ENCODE data around the gene ZDHHC6.
"Not testable (repeated sequence)": the region's sequence is repeated elsewhere in the genome, so short reads cannot be mapped to it uniquely, and the experiment has no call there.

ZDHHC6 gene

GRCh38 chr10:112442063-112442462, 4.7 kb downstream of the ZDHHC6 start:
- no peak for DNase-seq

- no peak for DNase-seq
Observed at GRCh38 chr10:112441520-112441919, 5.2 kb downstream of the ZDHHC6 start.

DNA sequence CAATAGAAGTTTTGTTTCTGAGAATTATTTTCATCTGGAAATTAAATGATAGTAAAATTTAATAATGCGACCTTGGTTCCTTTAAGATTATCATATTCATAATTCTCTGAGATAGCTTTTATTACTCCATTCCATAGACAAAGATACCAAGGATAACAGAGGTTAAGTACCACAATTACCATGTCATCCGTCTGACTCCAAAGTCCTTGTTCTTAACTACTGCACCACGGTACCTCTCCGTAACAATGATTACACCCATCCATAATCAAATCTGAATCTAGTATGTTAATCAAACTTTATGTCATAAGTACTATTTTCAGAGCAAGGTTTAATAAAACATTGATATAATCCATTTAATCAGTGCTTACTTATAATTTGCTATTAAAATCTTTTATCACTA, 8.4 kb downstream of the ZDHHC6 start:
- DNase-seq = no peak

DNA sequence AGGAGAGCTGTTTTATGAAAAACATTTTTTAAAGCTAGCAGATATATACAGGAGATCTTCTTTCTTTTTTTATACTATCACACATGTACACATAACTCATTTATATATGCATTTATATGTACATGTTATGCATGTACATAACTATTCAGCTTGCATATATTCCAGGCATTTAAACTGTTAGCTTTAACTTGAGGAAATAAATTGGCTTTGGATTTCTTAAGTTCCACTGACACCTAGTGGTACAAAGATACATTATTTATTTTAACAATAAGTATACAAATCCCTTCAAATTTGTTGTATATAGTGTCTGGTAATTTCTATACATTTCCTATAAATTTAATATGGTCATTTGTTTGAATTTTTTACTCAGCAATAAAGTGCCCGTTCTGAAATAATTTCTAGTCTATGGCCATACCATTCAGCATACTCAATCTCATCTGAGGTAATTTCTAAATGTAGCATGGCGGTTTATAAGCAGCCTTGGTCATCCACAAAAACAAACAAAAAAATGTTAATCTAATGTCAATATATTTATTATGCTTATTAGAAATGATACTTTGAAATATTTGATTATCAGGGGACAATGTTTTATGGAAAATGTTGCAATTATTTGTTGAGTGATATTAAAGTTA, 11.6 kb downstream of the ZDHHC6 start:
- no peak for DNase-seq

GRCh38 chr10:112433136-112433535, 13.6 kb downstream of the ZDHHC6 start:
- no peak for DNase-seq

DNA sequence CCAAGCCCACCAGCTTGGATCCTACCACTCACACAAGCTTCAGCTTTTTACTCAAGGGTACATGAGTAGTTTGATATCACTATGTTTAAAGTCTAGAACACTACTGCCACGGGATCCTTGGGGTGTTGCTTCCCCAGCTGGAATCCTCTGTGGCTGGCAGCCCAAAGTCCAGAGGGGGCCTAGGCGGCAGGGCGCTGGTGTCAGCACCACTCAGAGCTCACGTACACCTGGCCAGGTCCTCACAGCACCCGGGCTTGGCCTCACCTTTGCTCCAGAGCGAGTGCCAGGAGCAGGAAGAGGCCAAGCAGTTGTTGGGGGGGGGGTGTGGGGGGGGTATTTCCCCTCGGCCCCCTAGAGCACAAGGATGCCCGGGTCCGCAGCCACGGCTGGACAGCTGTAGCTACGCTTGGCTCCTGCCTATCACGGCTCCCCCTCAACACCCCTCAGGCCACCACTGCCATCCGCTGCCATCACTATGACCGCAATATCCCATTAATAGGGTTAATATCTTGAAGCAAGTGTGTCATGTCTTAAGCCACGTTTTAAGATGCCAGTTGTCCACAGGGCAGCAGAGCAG, 17.0 kb downstream of the ZDHHC6 start:
- DNase-seq = no peak

DNA sequence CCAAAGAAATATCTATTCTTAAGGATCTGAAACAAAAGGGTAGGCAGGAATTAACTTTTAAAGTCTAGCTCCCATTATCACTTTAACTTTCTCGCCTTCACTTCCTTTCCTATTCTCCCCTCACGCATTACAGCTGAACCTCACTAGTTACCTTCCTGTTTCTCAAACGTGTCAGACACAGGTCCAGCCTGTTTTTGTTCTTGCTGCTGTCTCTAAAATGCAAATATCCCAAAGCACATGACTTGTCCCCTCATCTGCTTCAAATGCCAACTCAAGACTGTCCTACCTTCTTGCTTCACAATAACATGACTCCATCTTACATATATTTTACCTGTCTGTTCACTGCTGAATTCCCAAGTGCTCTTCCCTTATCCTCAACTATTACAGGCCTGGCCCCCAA, 17.6 kb downstream of the ZDHHC6 start:
- no peak for DNase-seq

DNA sequence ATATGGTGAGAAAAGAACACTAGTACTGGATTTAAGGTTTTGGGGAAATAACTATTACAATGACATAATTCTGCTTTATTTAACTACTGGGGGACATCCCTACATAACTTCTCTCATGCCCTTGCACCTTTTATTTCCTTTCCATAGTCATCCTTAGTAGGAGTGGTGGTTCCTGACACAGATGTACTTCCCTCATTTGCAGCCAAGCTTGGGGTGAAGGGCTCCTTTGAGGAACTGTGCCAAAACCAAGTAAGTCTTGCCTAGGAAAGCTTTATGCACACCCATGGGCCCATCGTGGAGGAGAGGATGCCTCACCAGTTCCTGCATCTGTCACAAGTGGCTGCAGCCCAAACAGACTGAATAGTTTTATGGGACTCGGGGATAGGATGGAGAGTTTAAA, 20.6 kb downstream of the ZDHHC6 start:
- no peak for DNase-seq

DNA sequence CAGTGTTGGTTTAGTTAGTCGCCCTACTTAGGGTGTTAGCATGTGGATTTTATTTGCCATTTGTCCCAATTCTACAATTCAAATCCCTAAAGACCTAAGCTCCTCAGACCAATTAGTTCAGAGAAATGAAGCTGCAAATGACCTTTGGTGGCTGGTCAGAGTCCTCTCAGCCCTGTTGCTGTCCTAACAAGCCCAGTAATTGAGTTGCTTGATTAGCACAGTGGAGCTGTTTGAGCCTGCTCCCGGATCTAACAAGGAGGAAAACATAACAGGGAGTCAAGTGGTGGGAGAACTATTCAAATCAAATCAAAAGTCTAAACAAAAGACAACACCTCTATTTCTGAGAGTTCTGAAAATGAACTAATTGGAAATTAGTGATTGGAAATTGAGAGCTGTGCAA, 22.1 kb downstream of the ZDHHC6 start:
- DNase-seq = no peak

GRCh38 chr10:112421731-112422130, 25.0 kb downstream of the ZDHHC6 start:
- no peak for DNase-seq

- no peak for DNase-seq
Observed at GRCh38 chr10:112412696-112413095, 34.0 kb downstream of the ZDHHC6 start.

DNA sequence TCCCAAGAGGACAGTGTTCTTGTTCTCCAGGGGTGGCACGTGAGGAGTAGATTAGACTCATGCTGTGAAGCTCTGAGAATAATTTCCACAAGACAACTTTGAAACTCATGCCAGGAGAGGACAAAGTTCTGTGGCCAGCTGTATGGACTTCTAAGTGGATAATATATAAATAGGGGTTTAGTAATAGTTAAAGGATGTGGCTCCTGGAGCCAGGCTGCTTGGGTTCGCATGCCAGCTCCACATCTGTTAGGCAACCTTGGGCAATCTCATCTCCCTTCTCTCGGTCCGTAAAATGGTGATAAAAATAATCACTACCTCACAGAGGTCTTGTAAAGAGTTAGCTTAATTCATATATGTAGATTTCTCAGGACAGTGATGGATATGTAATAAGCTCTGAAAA, 37.0 kb downstream of the ZDHHC6 start:
- DNase-seq = no peak

GRCh38 chr10:112409299-112409698, 37.4 kb downstream of the ZDHHC6 start:
- no peak for DNase-seq

GRCh38 chr10:112407696-112408095, 39.0 kb downstream of the ZDHHC6 start:
- no peak for DNase-seq

DNA sequence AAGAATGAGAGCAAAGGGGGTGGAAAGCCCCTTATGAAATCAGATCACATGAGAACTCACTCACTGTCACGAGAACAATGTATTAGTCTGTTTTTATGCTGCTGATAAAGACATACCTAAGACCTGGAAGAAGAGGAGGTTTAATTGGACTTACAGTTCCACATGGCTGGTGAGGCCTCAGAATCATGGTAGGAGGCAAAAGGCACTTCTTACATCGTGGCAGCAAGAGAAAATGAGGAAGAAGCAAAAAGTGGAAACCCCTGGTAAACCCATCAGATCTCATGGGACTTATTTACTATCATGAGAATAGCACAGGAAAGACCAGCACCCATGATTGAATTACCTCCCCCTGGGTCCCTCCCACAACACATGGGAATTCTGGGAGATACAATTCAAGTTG, 39.9 kb downstream of the ZDHHC6 start:
- not testable (repeated sequence) for DNase-seq

- DNase-seq = no peak
Observed at GRCh38 chr10:112404617-112405016, 42.1 kb downstream of the ZDHHC6 start.

DNA sequence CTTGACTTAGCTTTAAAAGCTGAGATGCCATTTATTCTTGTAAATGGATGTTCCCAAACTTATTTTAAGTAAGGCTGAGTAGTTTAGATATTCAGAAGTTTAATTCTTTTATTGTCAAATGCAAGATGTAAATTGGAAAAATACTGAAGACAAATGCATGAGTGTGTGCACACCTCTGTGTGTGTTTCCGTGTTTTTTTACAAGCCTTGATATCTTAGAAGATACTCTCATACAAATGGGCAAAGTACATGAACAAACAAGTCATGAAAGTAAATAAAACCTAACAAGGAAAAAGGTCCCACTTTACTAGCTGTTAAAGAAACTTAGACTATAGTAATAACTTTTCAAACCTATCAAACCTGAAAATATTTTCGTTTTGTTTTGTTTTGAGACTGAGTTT, 43.8 kb downstream of the ZDHHC6 start:
- DNase-seq = no peak

- no peak for DNase-seq
Observed at GRCh38 chr10:112397592-112397991, 49.1 kb downstream of the ZDHHC6 start.

- DNase-seq = no peak
Observed at GRCh38 chr10:112395809-112396530, 50.7 kb downstream of the ZDHHC6 start.

DNA sequence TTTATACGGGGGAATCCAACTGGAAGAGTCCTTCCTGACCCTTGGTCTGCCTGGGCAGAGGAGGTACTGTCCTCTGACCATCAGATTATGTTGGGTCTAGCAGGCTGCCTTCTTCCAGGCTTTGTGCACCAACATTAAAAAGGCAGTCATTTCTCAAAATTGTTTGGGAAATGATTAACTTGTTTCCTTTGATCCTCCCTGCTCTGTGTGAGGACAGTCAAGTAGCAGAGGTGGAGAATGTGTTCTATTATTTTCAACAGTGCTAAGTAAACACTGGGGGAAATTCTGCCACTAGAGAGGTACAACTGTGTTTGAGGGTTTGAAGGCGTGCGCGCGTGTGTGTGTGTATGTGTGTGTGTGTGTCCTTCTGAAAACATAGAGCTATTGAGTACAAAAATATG, 52.2 kb downstream of the ZDHHC6 start:
- no peak for DNase-seq

DNA sequence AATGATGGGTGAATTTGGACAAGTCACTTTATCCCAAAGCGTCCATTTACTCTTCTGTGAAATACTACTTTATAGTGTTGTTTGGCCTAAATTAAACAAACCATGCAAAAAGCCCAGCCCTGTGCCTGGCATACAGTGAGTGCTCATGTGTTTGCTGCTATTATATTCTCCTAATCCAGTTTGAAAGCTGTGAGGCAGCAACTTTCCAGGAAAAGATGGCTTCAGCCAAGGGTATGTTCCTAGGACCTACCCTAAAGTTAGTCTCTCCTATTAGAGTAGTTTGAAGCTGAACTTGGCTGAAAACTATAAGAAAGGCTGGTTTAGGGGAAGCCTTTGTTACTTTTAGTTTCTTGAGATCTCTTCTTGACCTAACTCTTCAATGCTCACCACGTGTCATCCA, 52.9 kb downstream of the ZDHHC6 start:
- no peak for DNase-seq

GRCh38 chr10:112393341-112393740, 53.4 kb downstream of the ZDHHC6 start:
- DNase-seq = no peak

DNA sequence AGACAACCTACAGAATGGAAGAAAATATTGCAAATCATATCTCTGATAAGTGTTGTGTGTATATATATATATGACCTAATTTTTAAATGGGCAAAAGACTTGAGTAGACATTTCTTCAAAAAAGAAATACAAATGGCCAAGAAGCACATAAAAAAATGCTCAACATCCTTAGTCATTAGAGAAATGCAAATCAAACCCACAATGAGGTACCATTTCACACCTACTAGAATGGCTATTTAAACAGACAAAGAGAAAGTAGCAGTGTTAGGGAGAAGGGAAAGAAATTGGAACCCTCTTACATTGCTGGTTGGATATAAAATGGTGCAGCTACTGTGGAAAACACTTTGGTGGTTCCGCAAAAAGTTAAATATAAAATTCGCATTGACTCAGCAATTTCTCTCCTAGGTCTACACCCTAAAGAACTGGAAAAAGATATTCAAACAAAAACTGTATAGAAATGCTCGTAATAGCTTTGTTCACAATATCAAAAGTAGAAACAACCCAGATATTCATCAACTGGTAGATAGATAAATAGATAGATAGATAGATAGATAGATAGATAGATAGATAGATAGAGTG, 56.5 kb downstream of the ZDHHC6 start:
- DNase-seq = no peak

DNA sequence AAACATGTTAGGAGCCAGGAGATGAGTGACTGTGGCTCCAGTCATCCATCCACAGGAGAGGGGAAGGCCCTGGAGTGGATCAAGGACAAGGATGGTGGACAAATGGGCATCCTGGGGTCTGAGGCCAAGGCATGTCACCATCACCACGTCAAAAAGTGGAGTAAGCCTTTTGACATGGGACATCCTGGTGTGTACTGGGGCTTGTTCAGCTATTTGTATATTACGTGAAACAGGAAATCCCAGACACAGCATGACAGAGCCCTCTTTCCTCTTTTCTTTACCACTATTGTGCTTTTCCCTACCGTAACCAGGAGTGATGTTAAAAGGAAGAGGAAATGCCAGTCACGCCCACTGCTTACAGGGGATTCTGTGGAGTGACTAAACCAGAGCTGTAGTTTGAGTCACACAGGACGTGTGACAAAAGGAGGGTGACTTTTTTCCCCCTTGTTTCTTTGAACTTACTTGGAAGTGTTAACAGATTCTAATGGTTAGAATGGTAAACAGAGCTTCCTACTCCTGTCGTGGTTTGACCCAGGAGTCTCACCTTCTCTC, 57.4 kb downstream of the ZDHHC6 start:
- DNase-seq = no peak

All from NCI-H1105 (cell line).